Measurements from ENCODE around the gene RIMKLB. TPM values are rescaled to one million over a fixed set of nuclear protein-coding genes. Genes with fewer than 3 reads are reported as not detected.
A peak's percentile ranks its signal among the peaks of the same experiment; 100 is the strongest.

Gene RIMKLB
- 10 to 100 TPM in 3 of 4 donors, 1 to 10 TPM in 1; 9.5 to 42.7 (median 23.9) TPM for polyA plus RNA-seq
- long read RNA-seq, donor 1, transcript RIMKLB-205 (6 exons, 2,236 nt), result minor isoform, 5 of 27 reads
- long read RNA-seq, donor 1, transcript RIMKLB-203 (2 exons, 1,893 nt), result major isoform, 14 of 27 reads
- long read RNA-seq, donor 1, partial matches to known transcripts, result 6 of 27 reads
- long read RNA-seq, donor 1, other reads (novel, unspliced or antisense), result 0 of 27 reads
- long read RNA-seq, donor 2, full-length matches to known transcripts, result 11 of 11 reads
- long read RNA-seq, donor 2, partial matches to known transcripts, result 0 of 11 reads
- long read RNA-seq, donor 2, other reads (novel, unspliced or antisense), result 0 of 11 reads
- long read RNA-seq, donor 3, transcript RIMKLB-203 (2 exons, 1,893 nt), result major isoform, 12 of 14 reads
- long read RNA-seq, donor 3, partial matches to known transcripts, result 0 of 14 reads
- long read RNA-seq, donor 3, other reads (novel, unspliced or antisense), result 0 of 14 reads
- long read RNA-seq, donor 4, partial matches to known transcripts, result 0 of 1 reads
- long read RNA-seq, donor 4, other reads (novel, unspliced or antisense), result 0 of 1 reads
- long read RNA-seq, donor 5, partial matches to known transcripts, result 0 of 3 reads
- long read RNA-seq, donor 5, other reads (novel, unspliced or antisense), result 0 of 3 reads
- long read RNA-seq, donor 6, transcript RIMKLB-203 (2 exons, 1,893 nt), result major isoform, 5 of 9 reads
- long read RNA-seq, donor 6, partial matches to known transcripts, result 0 of 9 reads
- long read RNA-seq, donor 6, other reads (novel, unspliced or antisense), result 0 of 9 reads
- long read RNA-seq, donor 7, result 0 reads
- long read RNA-seq, donor 8, partial matches to known transcripts, result 0 of 4 reads
- long read RNA-seq, donor 8, other reads (novel, unspliced or antisense), result 0 of 4 reads
- long read RNA-seq, donor 9, result 0 reads
- long read RNA-seq, donor 10, transcript RIMKLB-203 (2 exons, 1,893 nt), result major isoform, 25 of 41 reads
- long read RNA-seq, donor 10, transcript RIMKLB-205 (6 exons, 2,236 nt), result minor isoform, 7 of 41 reads
- long read RNA-seq, donor 10, partial matches to known transcripts, result 0 of 41 reads
- long read RNA-seq, donor 10, other reads (novel, unspliced or antisense), result 5 of 41 reads

GRCh38 chr12:8697476-8698131, at the start of gene RIMKLB:
RIMKLB (plus strand) TSS chr12:8697991; CDS start chr12:8713867, 15,876 bp downstream.
- Histone ChIP-seq H3K36me3 (ENCODE audit: control insufficient read depth in 3 of 3, insufficient read depth in 2 of 3, low read depth in 1 of 3, low read length in 3 of 3) (no peaks in the 10 kb centered on the region), H3K27ac (ENCODE audit: low read depth in 1 of 3, low read length in 2 of 3) (peak within 1 kb of the TSS; percentile 91 to 98 (median 94)), H3K4me1 (ENCODE audit: control insufficient read depth in 3 of 3, insufficient read depth in 2 of 3, low read depth in 1 of 3, low read length in 2 of 3) (peaks cover 0 to 19% (median 0%) of the 10 kb centered on the region in 3 donors), H3K9me3 (ENCODE audit: control insufficient read depth in 2 of 2, insufficient read depth in 1 of 2, low read depth in 1 of 2, low read length in 1 of 2) (no peaks in the 10 kb centered on the region), H3K27me3 (ENCODE audit: control insufficient read depth in 3 of 3, insufficient read depth in 3 of 3, low read length in 3 of 3) (no peaks in the 10 kb centered on the region), H3K4me3 (ENCODE audit: low read depth in 1 of 3, low read length in 3 of 3) (peak within 1 kb of the TSS; percentile 76 to 99 (median 89))
- peak; percentile 66 to 91 for DNase-seq
- 0 to 1% (median 0%) methylated on average over 44 to 88 of the region's 88 CpGs for WGBS, 3 donors
- no peak for FAIRE-seq

GRCh38 chr12:8648576-8649205, 49.1 kb upstream of the RIMKLB start:
- no peaks in the 10 kb centered on the region for H3K4me1 ChIP-seq (ENCODE audit: control insufficient read depth in 3 of 3, insufficient read depth in 2 of 3, low read depth in 1 of 3, low read length in 2 of 3)
- H3K36me3 ChIP-seq (ENCODE audit: control insufficient read depth in 3 of 3, insufficient read depth in 2 of 3, low read depth in 1 of 3, low read length in 3 of 3), result no peaks in the 10 kb centered on the region
- DNase-seq (peak in 1 of 2 donors; percentile 9), FAIRE-seq (no peak)
- H3K27me3 ChIP-seq (ENCODE audit: control insufficient read depth in 3 of 3, insufficient read depth in 3 of 3, low read length in 3 of 3), result no peaks in the 10 kb centered on the region
- no peak overlapping the region for H3K27ac ChIP-seq (ENCODE audit: low read depth in 1 of 3, low read length in 2 of 3)
- no peaks in the 10 kb centered on the region for H3K9me3 ChIP-seq (ENCODE audit: control insufficient read depth in 2 of 2, insufficient read depth in 1 of 2, low read depth in 1 of 2, low read length in 1 of 2)
- H3K4me3 ChIP-seq (ENCODE audit: low read depth in 1 of 3, low read length in 3 of 3), result no peak overlapping the region
- 72 to 86% (median 75%) methylated on average over 8 of the region's 8 CpGs for WGBS, 3 donors

GRCh38 chr12:8655421-8655820, 42.4 kb upstream of the RIMKLB start:
- peaks cover 0 to 4% of the 10 kb centered on the region in 2 donors for H3K9me3 ChIP-seq (ENCODE audit: control insufficient read depth in 2 of 2, insufficient read depth in 1 of 2, low read depth in 1 of 2, low read length in 1 of 2)
- H3K4me3 ChIP-seq (ENCODE audit: low read depth in 1 of 3, low read length in 3 of 3), result no peak overlapping the region
- H3K27me3 ChIP-seq (ENCODE audit: control insufficient read depth in 3 of 3, insufficient read depth in 3 of 3, low read length in 3 of 3), result no peaks in the 10 kb centered on the region
- FAIRE-seq, result no peak
- no peak overlapping the region for H3K27ac ChIP-seq (ENCODE audit: low read depth in 1 of 3, low read length in 2 of 3)
- no peaks in the 10 kb centered on the region for H3K36me3 ChIP-seq (ENCODE audit: control insufficient read depth in 3 of 3, insufficient read depth in 2 of 3, low read depth in 1 of 3, low read length in 3 of 3)
- no peaks in the 10 kb centered on the region for H3K4me1 ChIP-seq (ENCODE audit: control insufficient read depth in 3 of 3, insufficient read depth in 2 of 3, low read depth in 1 of 3, low read length in 2 of 3)
- WGBS, 3 donors, result 81 to 89% (median 81%) methylated on average over 6 of the region's 6 CpGs
- DNase-seq, result no peak

- Histone ChIP-seq H3K4me3 (ENCODE audit: low read depth in 1 of 3, low read length in 3 of 3) (no peak overlapping the region), H3K27ac (ENCODE audit: low read depth in 1 of 3, low read length in 2 of 3) (no peak overlapping the region), H3K9me3 (ENCODE audit: control insufficient read depth in 2 of 2, insufficient read depth in 1 of 2, low read depth in 1 of 2, low read length in 1 of 2) (peaks cover 0 to 4% of the 10 kb centered on the region in 2 donors), H3K27me3 (ENCODE audit: control insufficient read depth in 3 of 3, insufficient read depth in 3 of 3, low read length in 3 of 3) (no peaks in the 10 kb centered on the region), H3K4me1 (ENCODE audit: control insufficient read depth in 3 of 3, insufficient read depth in 2 of 3, low read depth in 1 of 3, low read length in 2 of 3) (no peaks in the 10 kb centered on the region), H3K36me3 (ENCODE audit: control insufficient read depth in 3 of 3, insufficient read depth in 2 of 3, low read depth in 1 of 3, low read length in 3 of 3) (no peaks in the 10 kb centered on the region)
- DNase-seq (no peak), FAIRE-seq (no peak)
- WGBS, 3 donors, result 44 to 59% (median 51%) methylated on average over 1 of the region's 1 CpG
Measured at GRCh38 chr12:8658346-8658745, 39.4 kb upstream of the RIMKLB start.

- 81 to 89% (median 83%) methylated on average over 3 of the region's 3 CpGs for WGBS, 3 donors
Measured at GRCh38 chr12:8661016-8661415, 36.8 kb upstream of the RIMKLB start.

GRCh38 chr12:8661751-8662150, 36.0 kb upstream of the RIMKLB start:
- H3K27me3 ChIP-seq (ENCODE audit: control insufficient read depth in 3 of 3, insufficient read depth in 3 of 3, low read length in 3 of 3), result peaks cover 0 to 4% (median 0%) of the 10 kb centered on the region in 3 donors
- no peak for FAIRE-seq
- no peak overlapping the region for H3K4me3 ChIP-seq (ENCODE audit: low read depth in 1 of 3, low read length in 3 of 3)
- WGBS, 3 donors, result 71 to 83% (median 77%) methylated on average over 3 of the region's 3 CpGs
- peaks cover 0 to 4% of the 10 kb centered on the region in 2 donors for H3K9me3 ChIP-seq (ENCODE audit: control insufficient read depth in 2 of 2, insufficient read depth in 1 of 2, low read depth in 1 of 2, low read length in 1 of 2)
- no peak for DNase-seq
- no peaks in the 10 kb centered on the region for H3K36me3 ChIP-seq (ENCODE audit: control insufficient read depth in 3 of 3, insufficient read depth in 2 of 3, low read depth in 1 of 3, low read length in 3 of 3)
- H3K4me1 ChIP-seq (ENCODE audit: control insufficient read depth in 3 of 3, insufficient read depth in 2 of 3, low read depth in 1 of 3, low read length in 2 of 3), result no peaks in the 10 kb centered on the region
- no peak overlapping the region for H3K27ac ChIP-seq (ENCODE audit: low read depth in 1 of 3, low read length in 2 of 3)

More at GRCh38 chr12:8661016-8661415, 36.8 kb upstream of the RIMKLB start:
- Histone ChIP-seq H3K4me3 (ENCODE audit: low read depth in 1 of 3, low read length in 3 of 3) (no peak overlapping the region), H3K27me3 (ENCODE audit: control insufficient read depth in 3 of 3, insufficient read depth in 3 of 3, low read length in 3 of 3) (peaks cover 0 to 4% (median 0%) of the 10 kb centered on the region in 3 donors), H3K27ac (ENCODE audit: low read depth in 1 of 3, low read length in 2 of 3) (no peak overlapping the region), H3K4me1 (ENCODE audit: control insufficient read depth in 3 of 3, insufficient read depth in 2 of 3, low read depth in 1 of 3, low read length in 2 of 3) (no peaks in the 10 kb centered on the region), H3K9me3 (ENCODE audit: control insufficient read depth in 2 of 2, insufficient read depth in 1 of 2, low read depth in 1 of 2, low read length in 1 of 2) (peaks cover 0 to 4% of the 10 kb centered on the region in 2 donors), H3K36me3 (ENCODE audit: control insufficient read depth in 3 of 3, insufficient read depth in 2 of 3, low read depth in 1 of 3, low read length in 3 of 3) (no peaks in the 10 kb centered on the region)
- FAIRE-seq (no peak), DNase-seq (no peak)

GRCh38 chr12:8662593-8662992, 35.2 kb upstream of the RIMKLB start, which contains the start of gene MFAP5:
MFAP5 (minus strand) TSS chr12:8662826; CDS start chr12:8662104, 722 bp downstream.
- DNase-seq (no peak), FAIRE-seq (no peak)
- Histone ChIP-seq H3K9me3 (ENCODE audit: control insufficient read depth in 2 of 2, insufficient read depth in 1 of 2, low read depth in 1 of 2, low read length in 1 of 2) (peaks cover 0 to 2% of the 10 kb centered on the region in 2 donors), H3K36me3 (ENCODE audit: control insufficient read depth in 3 of 3, insufficient read depth in 2 of 3, low read depth in 1 of 3, low read length in 3 of 3) (no peaks in the 10 kb centered on the region), H3K27me3 (ENCODE audit: control insufficient read depth in 3 of 3, insufficient read depth in 3 of 3, low read length in 3 of 3) (peaks cover 0 to 4% (median 0%) of the 10 kb centered on the region in 3 donors), H3K4me1 (ENCODE audit: control insufficient read depth in 3 of 3, insufficient read depth in 2 of 3, low read depth in 1 of 3, low read length in 2 of 3) (no peaks in the 10 kb centered on the region), H3K4me3 (ENCODE audit: low read depth in 1 of 3, low read length in 3 of 3) (no peak within 1 kb of the TSS), H3K27ac (ENCODE audit: low read depth in 1 of 3, low read length in 2 of 3) (peak within 1 kb of the TSS in 1 of 3 donors; percentile 26)
- 74 to 80% (median 79%) methylated on average over 6 of the region's 6 CpGs for WGBS, 3 donors
